Activated CD4-positive, alpha-beta T cell treated with anti-CD3 and anti-CD28 coated beads for 1 hour (primary cell): ENCODE measurements around the gene EPB41.
"Not testable (repeated sequence)": the region's sequence is repeated elsewhere in the genome, so short reads cannot be mapped to it uniquely, and the experiment has no call there.

Experiments
- DNase-seq: peaks from one replicate; pipeline ENCODE4 v3.0.0-alpha.2; 2020

The EPB41 gene

DNA sequence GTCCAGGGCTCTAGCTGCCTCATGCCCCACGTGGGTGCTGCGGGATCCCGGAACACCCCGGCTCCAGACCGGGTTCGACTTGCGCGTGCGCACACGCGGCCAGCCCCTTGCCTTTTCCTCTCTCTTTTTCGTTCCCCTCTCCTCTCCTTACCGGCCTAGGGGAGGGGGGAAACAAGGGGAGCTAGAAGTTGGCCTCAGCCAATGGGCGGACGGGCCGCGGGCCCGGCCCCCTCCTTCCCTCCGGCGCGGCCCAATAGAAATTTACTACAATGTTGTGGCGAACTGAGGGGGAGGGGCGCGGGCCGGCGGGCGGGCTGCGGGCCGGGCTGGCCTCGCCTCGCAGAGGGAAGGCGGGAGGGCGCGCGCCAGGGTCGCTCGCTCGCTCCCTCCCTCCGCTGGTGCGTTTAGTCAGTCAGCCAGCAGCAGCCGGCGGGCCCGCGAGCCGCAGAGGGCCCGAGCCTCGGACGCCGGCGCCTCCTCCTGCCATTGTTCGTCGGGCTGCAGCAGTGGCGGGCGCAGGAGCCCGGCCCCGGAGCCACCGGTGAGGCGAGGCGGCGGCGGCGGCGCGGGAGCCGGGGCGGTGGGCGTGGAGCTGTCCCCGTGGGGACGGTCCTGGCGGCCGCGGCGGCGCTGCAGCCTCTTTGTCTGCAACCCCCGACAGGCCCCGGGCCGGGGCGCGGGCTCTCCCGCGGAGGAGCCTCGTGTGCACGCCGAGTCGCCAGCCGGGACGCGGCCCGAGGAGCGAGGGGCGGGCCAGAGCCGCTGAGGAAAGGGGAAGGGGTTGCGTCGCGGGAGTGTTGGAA is at the start of gene EPB41:
TSS of gene EPB41 (plus strand) at position 342 of the 803 bp plus-strand sequence. CDS start 72,869 bp downstream, outside the sequence.
- DNase-seq, result peak; percentile 85

GRCh38 chr1:28864695-28865094 is 49.7 kb upstream of the EPB41 start:
- DNase-seq, result no peak

GRCh38 chr1:28865997-28866650 is 48.2 kb upstream of the EPB41 start:
- DNase-seq, result no peak

DNA sequence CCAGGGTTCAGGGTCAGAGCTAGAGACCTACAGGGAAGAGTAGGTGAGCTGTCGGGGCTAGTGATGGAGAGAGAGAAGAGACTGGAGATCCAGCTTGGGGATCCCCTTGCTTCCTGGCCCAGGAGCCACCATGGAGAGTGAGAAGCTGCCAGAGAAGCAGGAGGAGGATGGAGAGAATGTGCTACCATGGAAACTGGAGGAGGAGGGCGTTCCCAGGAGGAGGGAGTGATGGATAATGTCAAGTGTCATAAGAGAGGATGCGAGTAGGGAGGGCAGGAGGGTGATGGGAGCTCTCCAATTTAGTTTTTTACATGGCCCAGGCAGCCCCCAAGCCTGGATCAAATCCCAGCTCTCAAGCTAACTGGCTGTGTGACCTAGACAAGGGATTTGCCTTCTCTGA is 46.5 kb upstream of the EPB41 start:
- DNase-seq, result no peak

DNA sequence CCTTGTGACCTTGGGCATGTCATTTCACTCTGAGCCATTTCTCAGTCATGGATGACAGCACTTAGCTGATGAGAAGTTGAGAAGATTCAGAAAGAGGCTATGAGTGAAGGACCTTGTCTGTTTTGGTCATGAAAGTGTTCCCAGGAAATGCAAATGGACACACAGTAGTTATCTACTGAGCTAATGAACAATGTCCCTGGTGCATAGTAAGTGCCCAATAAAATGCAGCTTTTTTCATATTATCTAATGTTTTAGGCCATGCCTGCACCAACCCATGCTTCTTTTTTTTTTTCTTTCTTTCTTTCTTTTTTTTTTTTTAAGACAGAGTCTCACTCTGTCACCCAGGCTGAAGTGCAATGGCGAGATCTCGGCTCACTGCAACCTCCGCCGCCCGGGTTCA is 44.4 kb upstream of the EPB41 start:
- no peak for DNase-seq

- no peak for DNase-seq
These were observed 42.6 kb upstream of the EPB41 start for GRCh38 chr1:28871631-28872401.

- not testable (repeated sequence) for DNase-seq
These were observed 39.2 kb upstream of the EPB41 start for GRCh38 chr1:28875134-28875533.

DNA sequence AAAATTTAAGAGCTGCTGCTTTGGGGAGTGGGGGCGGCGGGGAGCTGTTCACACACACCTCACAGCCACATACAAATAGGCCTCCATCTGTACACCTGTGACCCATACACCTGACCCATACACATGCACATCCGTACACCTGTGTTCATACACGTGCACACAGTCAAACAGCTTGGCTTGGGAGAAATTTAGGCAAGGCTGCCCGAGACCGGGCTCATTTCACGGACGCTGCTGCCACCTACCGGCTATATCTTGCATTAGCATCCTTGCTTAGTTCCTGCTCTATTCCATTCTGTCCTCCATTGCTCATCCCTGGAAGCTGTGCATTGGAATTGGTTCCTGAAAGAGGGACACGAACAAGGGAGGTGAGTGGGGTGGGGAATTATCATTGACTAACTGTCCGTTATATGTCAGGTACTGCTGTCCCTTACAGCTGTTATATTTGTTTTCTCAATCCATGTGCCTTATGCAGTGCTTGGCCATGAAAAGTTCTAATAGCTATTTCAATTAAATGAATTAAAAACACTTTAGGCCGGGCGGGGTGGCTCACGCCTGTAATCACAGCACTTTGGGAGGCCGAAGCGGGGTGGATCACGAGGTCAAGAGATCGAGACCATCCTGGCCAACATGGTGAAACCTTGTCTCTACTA is 37.1 kb upstream of the EPB41 start:
- peak; percentile 71 for DNase-seq

DNA sequence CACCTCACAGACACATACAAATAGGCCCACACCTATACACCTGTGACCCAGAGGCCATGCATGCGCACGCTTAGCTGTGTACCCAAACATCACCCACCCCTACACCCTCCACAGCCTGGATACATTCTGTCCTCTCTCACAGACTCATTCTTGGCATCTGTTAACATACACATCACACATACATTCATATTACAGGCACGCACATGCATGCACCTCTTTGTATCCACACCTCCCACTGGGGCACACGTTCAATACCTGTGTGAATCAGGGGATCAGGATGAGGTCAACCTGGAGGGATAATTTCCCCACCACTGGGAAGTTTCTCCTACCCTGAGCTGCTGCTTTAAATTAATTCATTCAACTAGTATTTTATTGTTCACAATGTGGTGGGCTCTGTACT is 35.6 kb upstream of the EPB41 start:
- DNase-seq, result no peak

- DNase-seq, result peak; percentile 67
These were observed 32.2 kb upstream of the EPB41 start for GRCh38 chr1:28882009-28882628.

GRCh38 chr1:28883242-28883616 is 31.1 kb upstream of the EPB41 start:
- DNase-seq, result no peak

- DNase-seq, result no peak
These were observed 28.9 kb upstream of the EPB41 start for GRCh38 chr1:28885472-28885877.

- no peak for DNase-seq
These were observed 28.2 kb upstream of the EPB41 start for GRCh38 chr1:28885977-28886730.

DNA sequence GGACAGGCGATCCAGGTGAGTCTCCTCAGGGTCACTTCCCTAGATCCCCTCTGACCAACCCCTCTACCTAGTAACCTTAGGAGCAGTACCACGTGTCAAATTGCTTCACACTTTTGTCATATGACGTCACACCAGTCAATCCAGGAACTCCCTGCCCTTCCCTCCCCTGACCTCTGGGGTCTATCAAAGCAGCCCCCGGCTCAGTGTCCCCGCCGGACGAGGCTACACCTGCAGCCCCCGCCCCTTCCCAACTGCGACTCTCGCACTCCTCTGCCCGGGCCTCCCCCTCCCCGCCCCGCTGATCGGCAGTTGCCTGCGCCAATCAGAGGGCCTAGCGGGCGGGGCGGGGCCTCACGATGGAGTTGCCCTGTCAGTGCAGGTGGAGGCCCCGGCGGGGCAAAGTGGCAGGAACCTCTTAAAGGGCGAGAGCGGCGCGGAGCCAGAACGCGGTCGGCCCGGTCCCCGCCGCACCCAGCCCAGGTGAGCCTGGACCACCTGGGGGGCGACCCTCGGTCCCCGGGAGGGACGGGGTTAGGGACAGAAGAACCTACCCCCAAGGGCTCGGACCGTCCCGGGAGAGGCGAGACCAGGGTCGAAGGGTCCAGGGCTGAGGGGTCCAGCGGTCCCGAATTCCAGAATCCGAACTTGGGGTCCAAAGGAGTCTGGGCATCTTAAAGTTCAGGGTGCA is 27.5 kb upstream of the EPB41 start:
- peak; percentile 85 for DNase-seq

- peak; percentile 35 for DNase-seq
These were observed 26.9 kb upstream of the EPB41 start for GRCh38 chr1:28887419-28887834.

DNA sequence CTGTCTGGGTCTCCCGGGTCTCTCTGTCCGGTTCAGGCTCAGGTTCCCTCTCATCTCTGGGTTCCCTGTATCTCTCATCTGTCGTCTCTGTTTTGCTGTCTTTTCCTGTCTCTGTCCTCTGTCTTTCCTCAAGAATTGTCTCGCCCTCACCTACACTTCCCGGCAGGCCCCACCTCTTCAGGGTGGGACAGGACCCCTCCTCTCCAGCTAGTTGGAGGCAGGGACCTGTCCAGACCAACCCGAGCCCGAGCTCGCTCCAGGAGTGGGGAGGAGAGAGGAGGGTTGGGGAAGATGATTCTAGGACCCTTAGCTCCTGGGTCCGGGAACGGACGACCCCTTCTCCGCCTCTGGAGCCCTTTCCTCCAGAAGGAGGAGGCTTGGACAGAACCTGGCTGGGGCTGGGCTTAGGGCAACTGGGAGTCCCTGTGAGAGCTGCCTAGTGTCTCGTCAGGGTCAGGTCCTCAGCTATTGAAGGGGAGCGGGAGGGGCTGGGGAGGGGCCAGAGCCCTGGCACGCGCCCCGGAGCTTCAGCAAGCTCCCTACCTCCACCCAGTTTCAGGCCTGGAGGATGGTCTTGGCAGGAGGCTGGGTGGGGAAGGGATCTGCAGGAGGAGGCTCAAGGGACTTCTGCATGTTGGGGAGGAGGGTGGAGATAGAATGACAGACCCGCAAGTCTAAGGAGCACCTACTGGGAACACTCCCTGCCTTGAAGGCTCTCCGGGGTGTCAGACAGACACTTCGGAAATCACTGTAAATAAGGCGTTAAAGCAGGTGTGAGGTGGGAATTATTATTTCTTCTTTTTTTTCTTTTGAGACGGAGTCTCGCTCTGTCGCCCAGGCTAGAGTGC is 26.3 kb upstream of the EPB41 start:
- no peak for DNase-seq

- DNase-seq, result no peak
These were observed 25.5 kb upstream of the EPB41 start for GRCh38 chr1:28888915-28889314.

DNA sequence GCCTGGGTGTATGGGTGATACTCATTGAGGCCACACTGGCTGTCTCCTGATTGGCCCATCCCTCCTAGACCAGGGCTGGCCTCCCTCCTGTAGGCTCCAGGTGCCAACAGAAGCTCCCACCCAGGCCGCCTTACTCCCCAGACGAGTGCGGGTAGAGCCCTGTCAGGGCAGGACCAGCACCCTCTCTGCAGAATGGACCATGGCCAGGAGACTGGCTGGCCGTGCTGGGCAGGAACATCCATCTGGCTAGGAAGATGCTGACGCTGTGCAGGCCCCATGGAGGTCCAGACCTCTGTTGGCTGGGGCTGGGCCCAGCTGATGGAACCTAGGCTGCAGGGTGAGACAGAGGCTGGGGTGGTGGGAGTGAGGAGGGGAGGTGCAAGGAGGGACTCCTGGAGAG is 25.0 kb upstream of the EPB41 start:
- DNase-seq, result no peak

DNA sequence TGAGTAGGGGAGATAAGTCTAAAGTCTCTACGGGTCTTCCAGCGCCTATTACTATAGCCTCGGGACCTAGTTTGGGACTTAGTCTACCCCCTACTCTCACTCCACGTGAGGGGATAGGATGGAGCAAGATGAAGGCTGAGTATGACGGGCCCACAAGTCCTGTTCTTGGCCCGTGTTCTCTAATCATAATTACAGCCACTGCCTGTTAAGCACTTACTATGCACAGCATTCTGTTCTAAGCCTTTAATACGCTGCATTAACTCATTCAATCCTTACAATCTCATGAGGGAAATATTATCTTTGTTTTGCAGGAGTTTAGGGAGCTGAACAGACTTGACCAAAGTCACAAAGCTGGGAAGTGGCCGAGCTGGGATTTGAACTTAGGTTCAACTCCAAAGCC is 23.9 kb upstream of the EPB41 start:
- no peak for DNase-seq

DNA sequence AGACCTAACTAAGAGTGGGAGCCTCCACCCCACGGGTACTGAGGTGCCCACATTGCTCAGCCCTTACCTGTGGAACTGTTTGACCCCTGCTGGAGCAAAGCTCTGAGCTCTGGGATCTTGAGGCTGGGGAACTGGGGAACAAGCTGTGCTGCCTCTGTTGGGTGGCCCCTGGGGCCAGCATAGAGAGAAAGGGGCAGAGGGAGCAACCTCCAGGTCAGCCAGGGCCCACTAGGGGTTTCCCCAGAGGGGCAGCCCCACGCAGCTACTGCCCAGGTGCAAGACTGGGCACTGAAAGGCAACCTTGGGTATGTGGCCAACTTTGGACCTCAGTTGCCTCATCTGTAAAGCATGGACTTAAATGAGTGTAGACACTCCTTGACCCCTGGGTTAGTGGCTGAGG is 23.5 kb upstream of the EPB41 start:
- no peak for DNase-seq
